Esophagus muscularis mucosa (tissue), 4 donors: ENCODE results near the gene BIN1.

Experiments used
- CTCF ChIP-seq, 3 experiments: fragments of 200-600 bp in 2 of 3; fragments of 450-650 bp in 1 of 3; sonication (generic) in 2 of 3; IDR thresholded peaks; one replicate each; pipeline ENCODE4 v1.5.1; 2017 to 2019; ENCODE audit warnings: antibody characterized with exemption in 3 of 3, mild to moderate bottlenecking in 2 of 3, moderate library complexity in 1 of 3
- EP300 ChIP-seq: sonication (generic); formaldehyde crosslinking; IDR thresholded peaks from one replicate; pipeline ENCODE4 v1.6.1; 2017; ENCODE audit warnings: antibody characterized with exemption
- POLR2A ChIP-seq: fragments of 450-650 bp; IDR thresholded peaks from one replicate; pipeline ENCODE4 v1.6.1; 2017; ENCODE audit warnings: antibody characterized with exemption, moderate library complexity, mild to moderate bottlenecking, low read depth

GRCh38 chr2:127015106-127015910, 91.6 kb downstream of the BIN1 start:
- TF ChIP-seq POLR2A (no peak), CTCF (IDR thresholded peaks at IDR 0.05) (no peak), EP300 (no peak)
